HG02588 (cell line): ENCODE data around the gene SYVN1.
A peak's percentile ranks its signal among the peaks of the same experiment; 100 is the strongest.
"Not testable (repeated sequence)": the region's sequence is repeated elsewhere in the genome, so short reads cannot be mapped to it uniquely, and the experiment has no call there.

Experiments
- ATAC-seq: cut with Tn5 transposase; IDR thresholded peaks from one replicate; pipeline ENCODE4 v1.9.1; 2021; ENCODE audit warnings: mild to moderate bottlenecking, moderate library complexity; ENCODE audit not compliant: unreplicated experiment

SYVN1 gene

DNA sequence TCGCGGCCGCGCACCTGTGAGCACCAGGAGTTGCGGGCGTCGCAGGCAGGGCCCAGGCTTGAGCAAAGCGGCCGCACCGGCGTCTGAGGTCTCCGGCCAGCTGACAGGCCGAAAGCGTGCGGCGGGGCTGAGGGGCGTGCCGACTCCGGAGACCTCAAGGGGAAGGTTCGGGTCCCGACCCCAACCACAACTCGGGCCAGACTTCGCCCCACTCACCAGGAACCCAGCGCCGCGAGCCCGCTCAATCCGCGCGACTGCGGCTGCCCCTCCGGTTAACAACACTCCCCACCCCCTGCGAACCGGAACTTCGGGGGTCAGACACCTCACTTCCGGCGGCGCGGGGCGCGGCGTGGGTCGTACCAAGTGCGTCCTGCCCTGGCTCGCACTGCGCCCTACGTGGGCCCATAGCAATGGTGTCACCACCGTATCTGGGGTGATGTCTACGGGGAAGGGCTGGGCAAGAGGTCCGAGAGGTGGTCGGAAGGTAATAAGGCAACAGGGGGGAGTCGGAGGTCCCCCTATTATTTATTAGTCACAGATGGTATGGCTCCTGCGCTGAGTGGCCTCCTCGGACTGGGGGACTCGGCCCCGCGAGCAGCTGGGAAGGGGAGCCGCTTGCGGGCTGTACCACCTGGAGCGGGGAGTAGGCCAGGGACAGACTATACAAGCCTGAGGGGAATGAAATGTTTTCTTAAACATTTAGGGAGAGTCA, at the start of gene SYVN1:
SYVN1 (minus strand) TSS at position 280 of the 712 bp plus-strand sequence. CDS start 918 bp downstream, outside the sequence.
- peak; percentile 55 for ATAC-seq

DNA sequence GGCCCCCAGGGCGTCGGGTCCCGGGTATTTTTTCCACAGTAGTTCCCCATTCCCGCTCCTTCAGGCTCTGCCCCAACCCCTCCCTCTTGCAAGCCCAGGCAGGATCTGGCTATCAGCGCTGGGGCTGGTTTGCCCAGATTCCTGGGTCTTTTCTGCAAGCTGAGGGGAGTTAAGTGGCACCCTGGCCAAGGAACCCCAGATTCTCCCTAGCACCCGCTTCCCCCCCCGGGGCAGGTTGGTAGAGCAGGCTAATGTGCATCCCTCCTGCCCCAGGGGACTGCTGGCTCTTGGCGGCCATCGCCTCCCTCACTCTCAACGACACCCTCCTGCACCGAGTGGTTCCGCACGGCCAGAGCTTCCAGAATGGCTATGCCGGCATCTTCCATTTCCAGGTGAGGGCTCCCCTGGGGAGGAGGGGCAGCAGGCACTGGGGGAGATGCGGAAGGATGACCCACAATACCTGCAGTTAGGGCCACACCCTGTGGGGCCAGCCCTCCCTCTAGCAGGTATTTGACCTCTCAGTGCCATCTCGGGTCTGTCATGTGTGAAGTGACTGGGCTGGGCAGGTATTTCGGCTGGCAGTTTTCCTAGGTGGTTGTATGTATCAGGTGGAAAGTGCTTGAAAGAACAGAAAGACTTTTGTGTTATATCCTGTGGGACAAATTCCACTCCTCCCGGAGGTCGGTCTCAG, 49.0 kb upstream of the SYVN1 start:
- ATAC-seq: no peak

DNA sequence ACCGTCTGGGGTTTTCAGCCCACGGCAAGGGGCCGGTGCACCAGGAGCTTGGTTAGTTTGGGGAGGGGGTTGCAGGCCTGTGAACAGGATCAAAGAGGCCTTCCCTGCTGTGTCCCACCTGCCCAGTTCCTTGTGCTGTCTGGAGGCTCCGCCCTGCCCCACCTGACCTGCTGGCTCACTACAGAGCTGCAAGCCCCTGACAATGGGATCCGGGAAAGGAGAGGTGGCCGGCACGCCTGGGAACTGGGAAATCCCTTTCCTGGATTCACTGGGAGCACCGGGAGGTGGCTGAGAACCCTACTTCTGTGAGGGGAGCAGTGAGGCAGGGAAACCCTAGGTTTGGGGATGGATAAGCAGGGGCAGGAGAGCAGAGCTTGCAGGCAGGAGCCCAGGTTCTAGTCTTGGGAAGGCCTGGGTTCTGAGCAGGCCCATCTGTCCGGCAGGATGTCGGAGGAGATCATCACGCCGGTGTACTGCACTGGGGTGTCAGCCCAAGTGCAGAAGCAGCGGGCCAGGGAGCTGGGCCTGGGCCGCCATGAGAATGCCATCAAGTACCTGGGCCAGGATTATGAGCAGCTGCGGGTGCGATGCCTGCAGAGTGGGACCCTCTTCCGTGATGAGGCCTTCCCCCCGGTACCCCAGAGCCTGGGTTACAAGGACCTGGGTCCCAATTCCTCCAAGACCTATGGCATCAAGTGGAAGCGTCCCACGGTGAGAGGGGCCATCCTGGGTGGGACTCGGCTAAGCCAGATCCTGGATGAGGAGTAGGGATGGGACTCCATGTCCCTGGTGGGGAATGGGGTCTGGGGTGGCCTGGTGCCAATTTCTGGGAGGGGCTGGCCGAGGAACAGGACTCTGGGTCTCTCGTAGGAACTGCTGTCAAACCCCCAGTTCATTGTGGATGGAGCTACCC, 48.2 kb upstream of the SYVN1 start:
- ATAC-seq: no peak

DNA sequence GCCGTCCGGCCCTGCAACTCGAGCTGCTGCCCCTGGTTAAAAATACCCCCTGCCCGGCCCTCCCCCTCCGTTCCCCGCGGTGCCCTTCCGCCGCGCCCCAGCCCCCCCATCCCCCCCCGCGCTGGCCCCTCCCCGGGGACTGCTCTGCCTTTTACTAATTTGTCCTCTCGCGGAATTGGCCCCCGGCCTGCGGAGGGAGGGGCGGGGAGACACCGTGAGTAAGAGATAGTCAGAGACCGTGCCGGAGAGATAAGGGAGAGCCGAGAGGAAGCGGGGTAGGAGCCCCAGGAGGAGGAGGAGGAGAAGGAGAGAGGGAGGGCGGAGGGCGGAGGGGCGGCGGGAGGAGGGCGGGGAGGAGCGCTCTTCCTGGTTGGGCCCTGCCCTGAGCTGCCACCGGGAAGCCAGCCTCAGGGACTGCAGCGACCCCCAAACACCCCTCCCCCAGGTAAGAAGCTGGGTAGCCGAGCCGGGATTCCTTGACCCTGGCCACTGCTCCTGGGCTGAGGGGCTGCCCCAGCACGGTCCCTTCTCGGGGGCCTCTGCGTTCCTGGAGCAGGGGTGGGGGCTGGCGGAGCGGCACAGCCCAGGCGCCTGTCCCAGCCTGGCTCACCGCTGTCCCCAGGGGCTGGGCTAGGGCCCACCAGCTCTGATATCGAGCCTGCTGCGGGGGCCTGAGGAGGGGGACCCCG, 47.4 kb upstream of the SYVN1 start, which contains the start of gene CAPN1:
CAPN1 (plus strand) TSS at position 360 of the 689 bp plus-strand sequence. CDS start 774 bp downstream, outside the sequence.
- peak; percentile 27 for ATAC-seq

DNA sequence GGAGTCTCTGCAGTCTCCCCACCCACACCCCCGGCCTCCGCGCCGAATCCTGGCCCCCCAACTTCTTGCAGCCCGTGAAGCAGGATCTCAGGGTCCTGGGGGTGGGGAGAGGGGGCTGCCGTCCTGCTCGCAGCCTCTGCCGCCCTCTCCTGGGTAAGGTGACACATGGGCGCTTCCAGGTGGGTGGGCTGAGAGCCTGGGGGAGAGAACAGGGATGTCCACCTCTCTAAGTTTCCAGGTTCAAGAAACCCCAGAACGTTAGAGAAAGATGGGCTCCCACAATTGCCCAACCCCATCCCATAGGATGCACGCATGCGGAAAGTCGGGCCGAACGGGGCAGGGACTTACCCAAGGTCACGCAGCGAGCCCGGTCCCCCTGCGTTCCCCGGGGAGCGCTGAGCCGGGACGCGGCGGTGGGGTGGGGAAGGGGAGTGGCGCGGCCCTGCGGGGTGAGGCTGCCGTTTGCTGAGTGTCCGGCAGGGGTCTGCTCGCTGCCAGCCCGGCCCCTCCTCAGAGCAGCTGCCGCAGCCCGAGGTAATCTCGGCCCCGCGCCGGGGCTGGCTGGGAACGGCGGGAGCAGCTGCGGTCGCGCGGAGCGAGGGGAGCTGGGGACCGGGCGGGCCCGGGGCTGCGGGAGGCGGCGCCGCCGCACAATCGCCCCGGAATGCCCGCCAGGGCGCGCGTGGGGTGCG, 46.7 kb upstream of the SYVN1 start:
- peak; percentile 45 for ATAC-seq

DNA sequence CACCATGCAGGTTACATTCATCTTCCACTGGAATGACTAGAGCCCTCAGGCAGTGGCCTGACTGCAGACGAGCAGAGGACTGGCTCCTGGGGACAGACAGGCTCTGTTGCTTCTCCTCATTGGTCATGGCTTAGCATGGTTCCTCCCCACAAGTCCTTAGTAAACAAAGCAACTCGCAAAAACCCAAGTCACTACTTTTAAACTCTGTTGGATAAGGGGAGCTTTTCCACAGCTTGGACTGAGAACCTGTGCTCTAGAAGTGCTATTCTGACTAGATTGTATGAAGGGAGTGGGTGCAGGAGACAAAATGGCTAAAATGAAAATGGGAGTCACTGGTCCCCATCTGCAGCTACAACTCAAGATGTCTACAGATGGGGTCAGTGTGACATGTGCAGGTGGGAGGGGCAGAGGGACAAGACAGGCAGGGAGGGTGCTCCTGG, 40.3 kb upstream of the SYVN1 start:
- not testable (repeated sequence) for ATAC-seq

DNA sequence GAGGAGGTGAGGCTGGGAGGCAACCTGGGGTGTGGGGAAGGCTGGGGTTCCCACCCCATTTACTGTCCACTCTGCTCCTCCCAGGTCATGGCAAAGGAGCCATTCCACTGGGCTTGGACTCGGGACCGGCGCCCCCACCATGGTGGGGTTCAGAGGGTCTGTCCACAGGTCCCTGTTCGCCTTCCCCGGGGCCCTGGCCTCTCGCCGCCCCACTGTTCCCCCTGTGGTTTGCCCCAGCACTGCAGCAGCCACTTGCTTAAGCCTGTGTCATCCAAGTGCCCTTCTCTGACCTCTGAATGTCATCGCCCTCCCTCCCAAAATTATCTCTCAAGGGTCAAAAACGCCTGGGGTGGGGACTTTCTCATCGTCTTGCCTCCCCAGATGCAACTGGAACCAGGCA, 38.3 kb upstream of the SYVN1 start:
- no peak for ATAC-seq

DNA sequence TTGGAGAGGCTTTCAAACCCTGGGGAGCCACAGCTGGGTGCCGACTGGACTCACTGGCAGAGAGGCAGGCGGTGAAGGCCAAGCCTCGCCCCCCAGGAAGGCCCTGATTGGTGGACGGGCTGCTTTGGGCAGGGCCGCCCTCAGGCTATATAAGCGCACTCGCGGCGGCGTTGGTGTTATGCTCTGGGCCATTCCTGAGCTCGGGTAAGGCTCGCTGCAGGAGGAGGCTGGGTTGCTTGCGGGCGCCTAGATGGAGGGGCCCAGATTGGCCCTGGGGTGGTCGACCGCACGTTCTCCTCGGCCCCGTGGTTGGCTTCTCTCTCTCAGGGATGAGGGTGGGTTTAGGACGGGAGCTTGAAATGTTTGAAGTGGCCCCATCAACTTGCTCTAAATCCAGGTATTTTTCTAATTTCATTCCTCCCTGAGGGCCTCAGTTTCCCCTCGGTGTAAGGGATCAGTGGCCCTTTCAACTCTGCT, 35.8 kb upstream of the SYVN1 start, which contains the start of gene SPDYC:
SPDYC (plus strand) TSS at position 176 of the 477 bp plus-strand sequence. CDS start 1,125 bp downstream, outside the sequence.
- no peak for ATAC-seq

DNA sequence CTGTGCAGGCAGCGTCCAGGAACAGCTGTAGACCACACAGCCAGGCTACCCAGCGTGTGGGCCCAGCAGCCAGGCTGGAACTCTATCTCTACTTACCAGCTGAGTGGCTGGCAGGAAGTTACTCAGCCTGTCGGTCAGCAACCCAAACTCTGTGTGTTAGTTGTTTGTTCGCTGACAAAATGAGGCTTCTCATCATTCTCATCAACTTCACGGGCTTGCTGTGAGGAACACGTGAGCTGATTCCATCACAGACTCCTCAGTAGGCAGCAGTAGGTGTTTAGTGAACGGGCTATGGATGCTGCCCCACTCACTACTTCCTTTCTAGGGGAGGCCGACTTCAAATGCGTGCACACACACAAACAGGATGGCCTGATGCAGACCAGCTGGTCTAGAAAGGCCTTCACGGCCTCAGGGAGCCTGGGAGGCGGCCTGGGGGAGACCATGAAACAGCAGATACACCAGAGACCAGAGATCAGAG, 34.9 kb upstream of the SYVN1 start:
- ATAC-seq: no peak

DNA sequence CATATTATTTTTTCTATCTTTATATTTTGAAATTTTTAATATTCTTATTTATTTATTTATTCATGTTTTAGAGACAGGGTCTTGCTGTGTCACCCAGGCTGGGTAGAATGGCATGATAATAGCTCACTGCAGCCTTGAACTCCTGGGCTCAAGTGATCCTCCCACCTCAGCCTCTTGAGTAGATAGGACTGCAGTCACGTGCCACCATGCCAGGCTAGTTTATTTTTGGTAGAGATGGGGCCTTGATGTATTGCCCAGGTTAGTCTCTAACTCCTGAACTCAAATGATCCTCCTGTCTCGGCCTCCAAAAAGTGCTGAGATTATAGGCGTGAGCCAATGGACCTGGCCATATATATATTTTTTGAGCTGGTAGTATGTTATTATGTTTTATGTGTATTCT, 33.3 kb upstream of the SYVN1 start:
- no peak for ATAC-seq

DNA sequence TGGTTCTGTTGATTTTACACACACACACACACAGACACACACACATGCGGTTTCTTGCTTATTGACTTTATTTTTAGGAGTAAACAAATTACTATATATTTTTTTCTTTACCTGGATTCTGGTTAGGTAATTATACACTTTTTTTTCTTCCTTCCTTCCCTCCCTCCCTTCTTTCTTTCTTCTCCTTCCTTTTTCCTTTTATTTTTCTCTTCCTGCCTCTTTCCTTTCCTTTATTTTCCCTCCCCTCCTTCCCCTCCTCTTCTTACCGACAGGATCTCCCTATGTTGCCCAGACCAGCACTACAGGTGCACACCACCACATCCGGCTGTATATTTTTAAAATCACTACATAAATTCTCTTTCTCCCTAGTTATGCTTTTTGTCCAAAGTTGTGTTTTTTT, 32.6 kb upstream of the SYVN1 start:
- ATAC-seq: no peak

DNA sequence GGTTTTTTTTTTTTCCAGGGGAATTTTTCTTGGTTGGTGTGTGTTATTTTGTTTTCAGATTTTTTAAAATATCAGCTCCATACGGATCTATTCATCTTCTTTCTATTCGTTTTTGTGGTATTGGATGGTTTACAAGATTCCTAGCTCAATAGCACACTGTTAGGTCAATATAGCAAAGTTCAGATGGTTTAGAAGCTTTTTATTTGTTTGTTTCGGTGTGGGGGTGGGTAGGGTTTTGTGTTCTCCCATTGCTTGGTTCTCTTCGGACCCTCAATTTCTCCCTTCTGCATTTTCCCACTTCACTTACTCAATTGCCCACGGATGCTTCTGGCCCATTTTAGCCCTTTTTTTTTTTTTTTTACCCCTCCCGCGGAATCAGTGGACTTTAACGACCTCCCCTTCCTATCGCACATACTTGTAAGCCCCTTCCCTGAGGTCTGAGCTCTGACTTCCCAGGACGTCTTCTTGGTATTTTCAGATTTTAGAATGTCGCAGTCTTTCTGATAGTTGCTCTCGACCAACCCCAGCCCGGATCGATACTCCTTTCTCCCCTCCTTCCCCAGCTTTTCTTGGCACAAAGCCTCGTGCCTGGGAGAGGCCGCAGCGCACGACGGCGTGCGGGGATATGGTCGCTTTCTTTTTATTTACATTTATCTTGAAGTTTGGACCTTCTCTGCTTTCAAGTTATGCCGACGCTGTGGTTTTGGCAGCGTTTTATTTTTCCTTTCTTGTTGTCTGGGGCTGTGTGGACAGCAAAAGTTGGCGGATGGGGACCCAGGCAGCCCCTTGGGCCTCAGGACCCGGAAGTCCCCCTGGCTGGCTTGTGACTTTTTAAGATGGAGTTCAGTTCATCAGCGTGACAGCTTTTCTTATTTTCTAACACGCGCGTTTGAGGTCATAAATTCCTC, 31.3 kb upstream of the SYVN1 start:
- no peak for ATAC-seq

DNA sequence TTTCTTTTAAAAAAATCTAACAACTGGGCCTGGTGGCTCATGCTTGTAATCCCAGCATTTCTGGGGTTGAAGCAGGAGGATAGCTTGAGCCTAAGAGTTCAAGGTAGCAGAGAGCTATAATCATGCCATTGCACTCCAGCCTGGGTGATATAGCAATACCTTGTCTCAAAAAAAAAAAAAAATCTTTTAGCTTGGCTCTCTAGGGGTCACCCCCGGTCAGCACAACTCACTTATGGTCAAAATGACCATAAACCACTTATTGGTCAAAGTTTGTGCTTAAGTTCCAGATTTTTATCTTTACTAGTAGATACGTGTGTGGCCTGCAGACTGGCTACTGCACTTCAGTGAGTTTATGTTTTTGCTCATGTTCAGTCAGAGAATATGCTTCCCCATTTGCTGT, 29.4 kb upstream of the SYVN1 start:
- no peak for ATAC-seq

DNA sequence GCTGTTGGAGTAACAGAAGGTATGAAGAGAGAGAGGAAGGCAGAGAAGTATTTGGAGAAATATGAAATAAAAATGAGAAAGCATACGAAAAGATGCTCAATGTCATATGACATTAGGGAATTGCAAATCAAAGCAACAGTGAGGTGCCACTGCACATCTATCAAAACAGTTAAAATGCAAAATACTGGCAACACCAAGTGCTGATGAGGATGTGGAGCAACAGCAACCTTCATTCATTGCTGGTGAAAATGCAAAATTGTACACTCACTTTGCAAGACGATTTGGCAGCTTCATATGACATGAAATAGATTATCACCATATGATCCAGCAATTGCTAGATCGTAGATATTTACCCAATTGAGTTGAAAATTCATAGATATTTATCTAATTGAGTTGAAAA, 26.3 kb upstream of the SYVN1 start:
- no peak for ATAC-seq

DNA sequence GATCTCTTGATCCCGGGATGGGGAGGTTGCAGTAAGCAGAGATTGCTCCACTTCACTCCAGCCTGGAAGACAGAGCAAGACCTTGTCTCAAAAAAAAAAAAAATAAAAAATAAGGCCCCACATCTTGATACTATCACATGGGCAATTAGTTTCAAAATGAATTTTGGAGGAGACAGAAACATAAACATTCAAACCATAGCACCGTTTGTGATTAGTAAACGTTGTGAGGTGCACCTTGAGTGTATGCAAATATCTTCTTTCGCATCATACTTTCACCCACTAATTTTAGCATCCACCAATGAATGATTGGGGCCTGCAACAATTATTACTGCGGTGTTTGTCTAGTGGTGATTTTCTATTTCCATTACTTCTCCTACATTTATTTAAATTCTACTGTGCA, 24.7 kb upstream of the SYVN1 start:
- no peak for ATAC-seq

DNA sequence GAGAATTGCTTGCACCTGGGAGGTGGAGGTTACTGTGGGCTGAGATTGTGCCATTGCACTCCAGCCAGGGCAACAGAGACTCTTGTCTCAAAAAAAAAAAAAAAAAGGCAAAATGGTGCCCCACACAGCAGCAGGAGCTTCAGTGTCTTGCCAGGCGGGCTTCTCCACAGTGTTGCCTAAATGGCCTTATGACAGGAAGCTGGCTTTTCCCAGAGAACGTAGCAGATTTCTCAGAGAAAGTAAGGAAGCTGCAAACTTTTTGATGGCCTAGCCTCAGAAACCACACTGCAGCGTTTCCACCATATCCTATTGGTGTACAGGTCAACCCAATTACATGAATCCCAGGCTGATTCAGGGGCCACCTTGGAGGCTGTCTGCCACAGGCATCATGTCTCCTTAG, 23.0 kb upstream of the SYVN1 start:
- ATAC-seq: no peak

DNA sequence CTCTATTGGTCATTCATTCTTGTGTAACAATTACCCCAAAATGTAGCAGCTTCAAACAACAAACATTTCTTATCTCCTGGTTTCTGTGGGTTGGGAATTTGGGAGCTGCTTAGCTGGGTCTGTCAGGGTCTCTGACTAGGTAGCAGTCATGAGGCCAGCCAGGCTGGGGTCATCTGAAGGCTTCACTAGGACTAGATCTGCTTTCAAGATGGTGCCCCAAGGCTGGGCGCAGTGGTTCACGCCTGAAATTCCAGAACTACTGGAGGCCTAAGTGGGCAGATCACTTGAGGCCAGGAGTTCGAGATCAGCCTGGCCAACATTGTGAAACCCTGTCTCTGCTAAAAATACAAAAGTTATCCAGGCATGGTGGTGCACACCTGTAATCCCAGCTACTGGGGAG, 22.6 kb upstream of the SYVN1 start:
- ATAC-seq: no peak

DNA sequence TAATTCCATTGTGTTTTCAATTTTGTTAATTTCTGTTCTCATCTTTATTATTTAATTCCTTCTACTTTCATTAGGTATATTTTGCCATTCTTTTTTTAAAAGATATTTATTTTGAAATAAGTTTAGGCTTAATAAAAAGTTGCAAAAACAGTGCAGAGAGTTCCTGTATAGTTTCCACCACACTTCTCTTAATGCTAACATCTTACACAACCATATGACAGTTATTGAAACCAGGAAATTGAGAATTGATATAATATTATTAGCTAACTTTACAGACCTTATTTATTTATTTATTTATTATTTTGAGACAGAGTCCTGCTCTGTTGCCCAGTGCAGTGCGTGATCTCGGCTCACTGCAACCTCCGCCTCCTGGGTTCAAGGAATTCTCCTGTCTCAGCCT, 21.9 kb upstream of the SYVN1 start:
- no peak for ATAC-seq

DNA sequence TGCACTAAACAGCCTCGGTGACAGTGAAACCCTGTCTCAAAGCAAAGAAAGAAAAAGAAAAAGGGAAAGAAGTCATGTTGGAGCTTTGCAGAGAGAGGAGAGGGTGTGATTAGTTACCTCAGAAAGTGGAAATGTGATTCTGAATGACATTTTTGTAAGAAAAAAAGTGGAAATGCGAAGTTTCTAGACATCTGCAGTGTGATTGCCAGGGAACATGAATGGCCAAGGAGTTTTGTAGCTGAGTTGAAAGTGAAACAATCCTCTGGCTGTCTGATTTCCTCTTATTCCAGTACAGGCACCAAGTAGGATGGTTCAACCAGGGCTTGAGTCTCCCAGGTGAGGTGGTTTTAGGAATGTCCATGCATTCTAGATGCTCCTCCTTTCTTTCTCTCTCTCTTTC, 17.8 kb upstream of the SYVN1 start:
- ATAC-seq: no peak
